NCI-H1436 treated with DMSO at 0.1 percent for 48 hours (cell line): ENCODE measurements around the gene GPR108.
"Not testable (repeated sequence)": the region's sequence is repeated elsewhere in the genome, so short reads cannot be mapped to it uniquely, and the experiment has no call there.

ENCODE experiments used
- DNase-seq: peaks from one replicate; lab custom pipeline; 2025; lab: John Stamatoyannopoulos, UW

The GPR108 gene

DNA sequence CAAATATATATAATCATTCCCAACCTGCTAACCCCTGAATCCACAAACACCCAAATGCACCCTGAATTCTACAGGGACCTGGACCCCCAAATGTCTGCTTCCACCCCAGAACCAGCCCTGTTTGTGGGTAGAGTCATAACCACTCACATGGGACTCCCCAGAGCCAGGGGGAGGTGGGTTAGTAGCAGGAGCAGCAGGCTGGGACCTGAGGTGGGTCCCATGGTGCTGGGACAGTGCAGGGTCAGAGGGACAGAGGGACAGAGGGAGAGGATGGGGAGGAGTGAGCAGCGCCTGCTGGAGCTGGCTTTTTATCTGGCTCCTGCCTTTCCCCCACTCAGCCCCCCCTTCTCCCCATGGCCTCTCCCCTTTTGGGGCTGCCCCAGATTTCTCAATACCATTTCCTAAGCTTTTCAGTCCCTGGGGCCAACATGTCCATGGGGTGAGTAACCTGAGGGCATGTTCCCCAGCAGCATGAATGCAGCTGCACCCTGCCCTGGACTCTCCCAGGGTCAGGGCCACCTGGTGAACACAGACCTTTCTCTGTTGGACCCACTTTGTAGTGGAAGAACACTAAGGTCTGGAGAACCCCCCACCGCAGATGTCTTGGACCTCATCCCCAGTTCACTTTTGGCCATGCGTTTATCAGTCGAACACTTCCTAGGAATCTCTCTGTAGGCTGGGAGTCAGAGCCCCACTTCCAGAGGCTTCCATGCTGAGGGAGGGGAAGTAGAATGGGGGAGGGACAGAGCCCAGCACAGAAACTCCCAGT lies 16.8 kb downstream of the GPR108 start, which contains the start of gene C3:
TSS of gene C3 (minus strand) at position 282 of the 769 bp plus-strand sequence. CDS start at position 221, 61 bp downstream.
- no peak for DNase-seq

DNA sequence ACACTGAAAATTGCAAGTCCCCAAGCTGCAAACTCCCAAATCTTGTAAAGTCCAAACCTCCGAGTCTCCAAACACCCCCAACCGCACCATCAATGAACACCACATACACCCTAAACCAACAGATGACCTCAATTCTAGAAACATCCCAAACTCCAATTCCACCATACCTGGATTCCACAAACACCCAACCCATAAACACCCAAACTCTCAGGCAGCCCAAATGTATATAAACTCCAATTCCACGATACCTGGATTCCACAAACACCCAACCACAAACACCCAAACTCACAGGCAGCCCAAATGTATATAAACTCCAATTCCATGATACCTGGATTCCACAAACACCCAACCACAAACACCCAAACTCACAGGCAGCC lies 17.4 kb downstream of the GPR108 start:
- no peak for DNase-seq

DNA sequence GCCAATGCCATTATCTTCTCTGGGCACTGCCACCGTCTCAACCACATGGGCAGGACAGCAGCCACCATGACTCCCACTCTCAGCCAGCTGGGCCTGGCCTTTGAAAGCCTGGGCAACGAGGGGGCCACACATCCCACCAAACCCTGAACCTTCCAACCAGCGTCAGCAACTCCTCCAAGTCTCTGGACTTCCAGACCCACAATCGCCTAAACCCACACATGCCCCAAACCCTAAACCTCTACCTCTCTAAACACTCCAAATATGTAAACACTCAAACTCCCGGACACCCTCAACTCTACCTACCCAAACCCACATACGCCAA lies 17.9 kb downstream of the GPR108 start:
- DNase-seq = no peak

DNA sequence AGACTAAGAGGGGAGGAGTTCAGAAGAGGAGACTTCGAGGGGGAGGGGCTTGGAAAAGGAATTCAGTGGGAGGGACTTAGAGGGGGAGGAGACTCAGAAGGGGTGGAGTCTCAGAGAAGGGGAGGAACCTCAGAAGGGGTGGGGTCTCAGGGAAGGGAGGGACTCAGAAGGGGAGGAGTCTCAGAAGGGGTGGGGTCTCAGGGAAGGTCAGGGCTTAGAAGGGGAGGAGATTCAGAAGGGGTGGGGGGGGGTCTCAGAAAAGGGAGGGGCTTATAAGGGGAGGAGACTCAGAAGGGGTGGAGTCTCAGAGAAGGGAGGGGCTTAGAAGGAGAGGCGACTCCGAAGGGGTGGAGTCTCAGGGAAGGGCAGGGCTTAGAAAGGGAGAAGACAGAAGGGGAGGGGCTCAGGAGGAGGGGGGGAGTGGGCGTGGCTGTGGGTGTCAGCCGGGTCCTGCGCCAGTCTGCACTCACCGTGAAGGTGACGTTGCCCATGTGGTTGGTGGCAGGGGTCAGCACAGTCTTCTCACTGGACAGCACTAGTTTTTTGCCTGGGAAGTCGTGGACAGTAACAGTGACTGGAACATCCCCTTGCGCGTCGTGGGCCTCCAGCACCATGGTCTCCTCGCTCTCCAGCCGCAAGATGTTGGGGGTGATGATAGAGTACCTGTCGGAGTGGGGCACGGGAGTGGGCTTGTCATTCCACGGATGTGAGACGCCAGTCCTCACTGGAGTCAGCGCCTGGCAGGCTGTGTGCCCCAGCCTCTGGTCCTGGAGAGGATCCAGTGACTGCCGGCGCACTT lies 18.4 kb downstream of the GPR108 start:
- DNase-seq = no peak

DNA sequence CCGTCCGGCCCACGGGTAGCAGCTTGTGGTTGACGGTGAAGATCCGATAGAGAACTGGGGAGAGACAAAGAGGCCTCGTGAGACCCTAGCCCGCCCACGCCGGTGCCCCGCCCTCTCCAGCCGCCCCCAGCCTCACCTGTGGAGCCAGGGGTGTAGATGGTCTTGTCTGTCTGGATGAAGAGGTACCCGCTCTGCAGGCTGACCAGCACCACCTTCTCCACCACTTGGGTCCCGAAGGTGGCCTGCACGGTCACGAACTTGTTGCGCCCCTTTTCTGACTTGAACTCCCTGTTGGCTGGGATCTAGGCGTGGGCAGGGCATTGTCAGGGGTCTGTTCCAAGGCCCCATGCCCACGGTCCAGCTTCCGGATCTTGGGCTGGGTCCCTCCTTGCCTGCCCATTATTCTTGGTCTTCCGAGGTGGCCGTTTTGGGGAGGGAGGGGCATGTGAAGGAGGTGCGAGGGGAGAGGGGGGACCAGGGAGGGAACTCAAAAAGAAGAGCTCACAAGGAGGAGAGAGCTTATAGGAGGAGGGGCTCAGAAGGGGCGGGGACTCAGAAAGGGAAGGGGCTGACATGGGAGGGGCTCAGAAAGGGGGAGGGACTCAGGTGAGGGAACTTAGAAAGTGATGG lies 19.2 kb downstream of the GPR108 start:
- no peak for DNase-seq

DNA sequence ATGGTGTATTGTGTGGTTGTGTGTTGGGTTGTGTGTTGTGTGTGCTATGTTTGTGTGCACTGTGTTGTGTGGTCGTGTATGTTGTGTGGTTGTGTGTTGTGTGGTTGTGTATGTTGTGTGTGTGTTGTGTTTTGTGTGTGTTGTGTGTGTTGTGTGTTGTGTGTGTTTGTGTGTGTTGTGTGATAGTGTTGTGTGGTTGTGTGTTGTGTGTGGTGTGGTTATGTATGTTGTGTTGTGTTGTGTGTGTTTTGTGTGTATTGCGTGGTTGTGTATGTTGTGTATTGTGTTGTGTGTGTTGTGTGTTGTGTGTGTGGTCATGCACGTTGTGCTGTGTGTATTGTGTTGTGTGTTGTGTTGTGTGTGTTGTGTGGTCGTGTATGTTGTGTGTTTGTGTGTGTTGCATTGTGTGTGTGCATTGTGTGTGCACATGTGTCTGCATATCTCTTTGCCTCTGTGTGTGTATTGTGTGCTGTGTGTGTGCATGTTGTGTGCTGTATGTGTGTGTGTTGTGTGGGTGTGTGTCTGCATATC lies 19.9 kb downstream of the GPR108 start:
- no peak for DNase-seq

DNA sequence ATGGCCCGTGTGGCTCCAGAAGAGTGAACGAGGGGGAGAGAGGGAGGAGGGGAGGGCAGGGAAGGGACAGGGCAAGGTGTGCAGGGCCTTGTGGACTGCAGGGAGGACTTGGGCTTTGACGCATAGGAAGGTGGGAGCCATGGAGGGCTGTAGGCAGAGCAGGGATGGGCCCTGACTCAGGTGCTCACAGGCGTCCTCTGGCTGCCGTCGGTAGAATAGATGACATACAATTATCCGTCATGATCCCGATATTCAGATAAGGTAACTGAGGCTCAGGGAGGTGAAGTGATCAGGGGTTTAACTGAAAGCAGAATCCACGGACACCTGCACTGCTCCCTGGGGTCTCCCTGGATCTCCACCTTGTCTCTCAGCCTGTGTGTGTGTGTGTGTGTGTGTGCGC lies 20.3 kb downstream of the GPR108 start:
- no peak for DNase-seq

DNA sequence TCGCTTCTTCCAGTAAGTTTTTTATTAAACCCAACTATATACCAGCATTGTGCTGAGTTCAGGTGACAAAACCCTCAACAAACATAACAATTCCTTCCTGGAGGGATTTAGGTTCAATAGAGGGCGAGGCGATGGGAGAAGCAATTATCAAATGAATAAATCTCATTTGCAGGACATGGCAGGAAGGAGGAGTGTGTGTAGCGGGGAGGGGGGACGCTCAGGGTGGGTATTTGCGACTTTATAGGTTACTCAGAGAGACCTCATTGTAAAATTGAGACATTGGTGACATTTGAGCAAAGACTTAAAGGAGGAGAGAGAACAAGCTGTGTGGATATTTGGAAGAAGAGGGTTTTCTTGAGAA lies 20.8 kb downstream of the GPR108 start:
- no peak for DNase-seq

DNA sequence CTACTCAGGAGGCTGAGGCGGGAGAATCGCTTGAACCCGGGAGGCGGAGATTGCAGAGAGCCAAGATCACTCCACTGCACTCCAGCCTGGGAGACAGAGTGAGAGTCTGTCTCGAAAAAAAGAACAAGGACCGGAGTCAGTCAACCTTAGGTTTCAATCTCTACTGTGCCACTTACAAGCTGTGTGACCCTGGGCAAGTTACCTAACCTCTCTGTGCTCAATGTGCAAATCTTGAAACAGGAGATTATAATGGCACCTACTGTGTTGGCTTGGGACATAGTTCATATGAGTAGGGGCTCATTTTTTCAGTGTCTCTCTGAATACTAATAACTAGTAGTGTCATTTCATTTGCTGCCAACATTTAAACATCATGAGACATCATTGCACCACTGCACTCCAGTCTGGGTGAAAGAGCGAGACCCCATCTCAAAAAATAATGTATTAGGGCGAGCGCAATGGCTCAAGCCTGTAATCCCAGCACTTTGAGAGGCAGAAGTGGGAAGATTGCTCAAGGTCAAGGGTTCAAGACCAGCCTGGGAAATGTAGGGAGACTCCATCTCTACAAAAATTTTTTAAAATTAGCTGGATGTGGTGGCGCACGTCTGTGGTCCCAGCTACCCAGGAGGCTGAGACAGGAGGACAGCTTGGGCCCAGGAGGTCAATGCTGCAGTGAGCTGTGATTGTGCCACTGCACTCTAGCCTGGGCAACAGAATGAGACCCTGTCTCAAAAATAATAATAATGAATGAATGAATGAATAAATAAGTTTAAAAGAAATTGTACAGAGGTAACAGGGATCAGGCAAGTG lies 22.4 kb downstream of the GPR108 start:
- DNase-seq = no peak

DNA sequence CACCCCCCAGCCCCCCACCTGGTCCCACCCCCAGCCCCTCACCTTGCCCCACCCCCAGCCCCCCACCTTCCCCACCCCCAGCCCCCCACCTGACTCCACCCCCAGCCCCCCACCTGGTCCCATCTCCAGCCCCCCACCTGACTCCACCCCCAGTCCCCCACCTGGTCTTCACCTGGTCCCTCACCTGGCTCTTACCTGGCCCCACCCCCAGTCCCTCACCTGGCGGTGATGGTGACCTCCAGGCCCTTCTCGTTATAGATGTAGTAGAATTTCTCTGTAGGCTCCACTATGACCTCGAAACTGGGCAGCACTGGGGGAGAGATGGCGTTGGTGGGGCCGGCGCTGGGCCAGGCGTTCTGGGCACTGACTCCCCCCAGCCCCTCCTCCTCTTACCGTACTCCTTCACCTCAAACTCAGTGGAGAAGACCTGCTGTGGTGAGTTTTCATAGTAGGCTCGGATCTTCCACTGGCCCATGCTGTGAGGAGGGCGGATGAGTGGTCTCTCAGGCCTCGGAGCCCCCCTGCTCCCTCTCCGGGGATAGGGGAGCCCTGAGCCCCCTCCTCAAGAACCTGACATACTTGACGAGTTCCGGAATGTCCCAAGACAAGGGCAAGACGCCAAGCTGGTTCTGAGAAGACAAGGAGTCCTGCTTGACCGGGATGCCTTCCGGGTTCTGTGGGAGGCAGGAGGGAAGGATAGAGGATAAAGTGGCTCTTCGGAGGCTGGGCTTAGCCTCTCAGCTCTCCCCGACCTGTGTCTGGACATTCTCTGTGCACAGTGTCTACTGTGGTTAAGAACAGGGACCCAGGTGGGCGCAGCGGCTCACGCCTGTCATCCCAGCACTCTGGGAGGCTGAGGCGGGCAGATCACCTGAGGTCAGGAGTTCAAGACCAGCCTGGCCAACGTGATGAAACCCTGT lies 23.3 kb downstream of the GPR108 start:
- no peak for DNase-seq

DNA sequence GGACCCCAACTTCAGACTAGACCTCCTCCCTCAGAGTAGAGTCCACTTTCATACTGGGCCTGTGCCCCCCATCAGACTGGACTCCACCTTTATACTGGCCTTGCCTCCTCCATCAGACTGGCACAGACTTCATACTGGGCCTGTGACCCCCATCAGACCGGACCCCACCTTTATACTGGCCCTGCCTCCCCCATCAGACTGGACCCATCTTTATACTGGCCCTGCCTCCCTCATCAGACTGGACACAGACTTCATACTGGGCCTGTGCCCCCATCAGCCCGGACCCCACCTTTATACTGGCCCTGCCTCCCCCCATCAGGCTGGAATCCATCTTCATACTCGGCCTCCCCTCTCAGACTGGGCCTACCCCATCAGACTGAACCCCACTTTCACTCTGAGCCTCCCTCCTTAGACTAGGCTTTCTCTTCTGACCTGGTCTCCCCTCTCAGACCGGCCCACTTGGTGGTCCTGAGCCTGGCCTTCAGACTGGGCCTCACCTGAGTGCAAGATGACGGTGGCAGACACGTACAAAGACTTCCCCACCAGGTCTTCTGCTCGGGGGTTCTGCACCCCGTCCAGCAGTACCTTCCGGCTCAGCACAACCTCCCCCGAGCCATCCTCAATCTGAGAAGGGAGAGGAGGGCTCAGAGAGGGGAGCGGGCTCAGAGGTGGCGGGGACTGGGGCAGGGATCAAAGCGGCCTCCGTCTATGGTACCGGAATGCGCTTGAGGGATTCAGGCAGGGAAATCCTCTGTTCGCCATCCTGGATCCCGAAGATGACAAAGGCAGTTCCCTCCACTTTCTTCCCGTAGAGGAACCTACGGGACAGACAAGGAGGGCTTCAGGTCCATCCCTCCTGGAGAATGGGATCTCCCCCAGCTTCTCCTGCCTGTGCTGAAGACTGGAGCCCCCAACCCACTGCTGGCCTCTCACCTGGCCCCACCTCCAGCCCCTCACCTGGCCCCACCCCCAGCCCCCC lies 24.4 kb downstream of the GPR108 start:
- no peak for DNase-seq

DNA sequence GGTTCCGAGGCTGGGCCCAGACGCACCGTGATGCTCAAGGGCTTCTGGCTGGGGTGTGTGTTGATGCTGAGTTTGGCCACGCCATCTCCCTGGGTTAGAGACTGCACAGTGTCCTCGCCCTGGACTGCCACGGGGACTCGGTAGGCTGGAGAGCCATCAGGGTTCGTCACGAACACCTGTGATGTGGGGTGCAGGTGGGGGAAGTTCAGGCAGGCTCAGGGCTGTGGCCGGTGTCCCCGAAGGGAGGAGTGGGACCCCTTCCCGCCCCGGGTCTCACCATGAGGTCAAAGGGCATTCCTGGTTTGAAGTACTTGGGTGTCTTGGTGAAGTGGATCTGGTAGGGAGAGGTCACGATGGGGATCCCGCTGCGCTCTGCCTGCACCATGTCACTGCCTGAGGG lies 25.1 kb downstream of the GPR108 start:
- DNase-seq = no peak

DNA sequence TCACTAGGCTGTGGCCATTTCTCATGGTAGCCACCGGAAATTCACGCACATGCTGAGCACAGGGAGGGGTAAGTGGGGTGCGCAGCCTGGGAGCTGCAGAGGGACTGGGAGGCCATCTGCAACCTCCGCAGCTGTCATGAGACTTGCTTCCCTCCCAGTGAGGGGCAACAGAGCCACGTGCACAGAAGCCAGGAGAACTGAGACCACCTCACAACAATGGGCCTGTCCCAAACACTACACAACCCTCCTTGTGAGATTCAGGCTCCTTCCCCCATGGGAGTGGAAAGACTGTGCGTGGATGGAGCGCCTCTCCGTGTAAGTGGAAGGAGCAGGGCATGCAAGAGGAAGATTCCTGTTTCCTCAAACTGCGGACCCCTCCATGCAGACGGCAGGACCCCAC lies 25.8 kb downstream of the GPR108 start:
- no peak for DNase-seq

DNA sequence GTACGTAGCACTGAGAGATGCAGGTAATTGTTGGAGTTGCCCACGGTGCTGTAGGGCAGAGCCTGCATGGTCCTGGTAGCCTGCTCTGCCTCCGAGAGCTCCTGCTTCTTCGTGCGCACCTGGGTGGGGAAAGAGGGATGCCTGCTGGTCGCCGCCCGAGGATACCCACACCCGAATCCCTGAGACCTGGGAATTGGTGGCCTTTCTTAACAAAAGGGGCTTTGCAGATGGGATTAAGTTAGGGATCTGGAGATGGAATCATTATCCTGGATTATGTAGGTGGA lies 26.4 kb downstream of the GPR108 start:
- no peak for DNase-seq

DNA sequence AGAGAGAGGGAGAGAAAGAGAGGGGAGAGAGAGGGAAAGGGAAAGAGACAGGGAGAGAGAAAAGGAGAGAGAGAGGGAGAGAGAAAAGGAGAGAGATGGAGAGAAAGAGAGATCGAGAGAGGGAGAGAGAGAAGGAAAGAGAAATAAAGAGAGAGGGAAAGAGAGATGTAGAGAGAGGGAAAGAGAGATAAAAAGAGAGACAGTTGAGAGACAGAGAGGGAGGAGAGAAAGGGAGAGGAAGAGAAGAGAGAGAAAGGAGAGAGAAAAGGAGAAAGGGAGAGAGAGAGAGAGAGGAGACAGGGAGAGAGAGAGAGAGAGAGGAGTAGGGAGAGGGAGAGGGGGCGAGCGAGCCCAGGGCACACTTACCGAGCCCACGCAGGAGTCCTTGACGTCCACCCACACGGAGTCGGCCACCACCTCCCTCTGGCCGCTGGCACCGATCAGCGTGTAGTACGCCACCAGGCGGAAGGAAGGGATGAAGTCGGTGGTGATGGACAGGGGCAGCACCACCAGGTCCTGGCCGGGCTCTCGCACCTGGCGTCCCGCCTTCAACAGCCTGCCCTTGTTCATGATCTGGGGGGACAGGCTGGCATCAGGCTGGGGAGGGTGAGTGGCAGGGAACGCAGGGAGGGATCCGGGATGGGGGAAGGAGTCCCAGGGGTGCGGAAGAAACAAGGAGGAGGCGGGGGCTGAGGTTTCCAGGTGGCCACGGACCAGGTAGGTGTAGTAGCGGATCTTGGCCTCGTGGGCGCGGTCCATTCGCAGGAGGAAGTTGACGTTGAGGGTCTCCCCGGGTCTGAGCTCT lies 26.9 kb downstream of the GPR108 start:
- DNase-seq = no peak

DNA sequence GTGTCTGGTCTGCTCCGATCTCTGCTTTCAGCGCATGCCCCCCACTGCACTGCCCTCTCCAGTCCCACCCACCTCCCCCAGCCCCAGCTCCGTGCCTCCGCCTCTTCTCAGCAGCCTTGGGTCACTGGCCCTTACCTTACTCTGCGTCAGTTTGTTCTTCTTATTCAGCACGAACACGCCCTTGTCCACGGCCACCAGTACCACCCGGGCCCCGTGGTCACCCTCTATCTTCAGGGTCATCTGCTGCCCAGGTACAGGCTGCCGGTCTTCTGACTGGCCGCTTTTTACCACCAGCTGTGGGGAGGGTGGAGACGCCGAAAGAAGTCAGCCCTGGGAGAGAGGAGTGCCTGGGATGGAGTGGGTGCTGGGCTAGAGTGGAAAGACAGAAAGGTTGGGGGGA lies 27.8 kb downstream of the GPR108 start:
- no peak for DNase-seq

DNA sequence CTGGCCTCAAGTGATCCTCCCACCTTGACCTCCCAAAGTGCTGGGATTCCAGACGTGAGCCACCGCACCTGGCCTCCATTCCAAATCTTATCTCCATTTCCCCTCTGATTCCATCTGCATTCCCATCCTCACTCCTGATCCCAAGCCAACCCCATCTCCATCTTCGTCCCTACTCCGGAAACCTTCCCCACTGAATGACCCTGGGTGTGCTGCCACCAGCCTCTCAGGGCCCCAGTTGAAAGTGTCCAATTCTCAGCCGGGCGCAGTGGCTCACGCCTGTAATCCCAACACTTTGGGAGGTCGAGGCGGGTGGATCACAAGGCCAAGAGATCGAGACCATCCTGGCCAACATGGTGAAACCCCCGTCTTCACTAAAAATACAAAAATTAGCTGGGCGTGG lies 28.5 kb downstream of the GPR108 start:
- DNase-seq = not testable (repeated sequence)

DNA sequence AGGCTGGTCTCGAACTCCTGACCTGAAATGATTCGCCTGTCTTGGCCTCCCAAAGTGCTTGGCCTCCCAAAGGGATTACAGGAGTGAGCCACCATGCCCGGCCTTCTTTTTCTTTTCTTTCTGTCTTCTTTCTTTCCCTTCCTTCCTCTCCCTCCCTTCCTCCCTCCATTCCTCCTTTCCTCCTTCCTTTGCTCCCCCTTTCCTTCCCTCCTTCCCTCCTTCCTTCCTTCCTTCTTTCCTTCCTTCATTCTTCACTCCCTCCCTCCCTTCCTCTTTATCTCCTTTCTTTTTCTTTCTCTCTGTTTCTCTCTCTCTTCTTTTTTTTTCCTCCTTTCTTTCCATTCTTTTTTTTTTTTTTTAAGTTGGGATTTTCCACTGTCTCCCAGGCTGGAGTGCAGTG lies 29.0 kb downstream of the GPR108 start:
- DNase-seq = no peak

DNA sequence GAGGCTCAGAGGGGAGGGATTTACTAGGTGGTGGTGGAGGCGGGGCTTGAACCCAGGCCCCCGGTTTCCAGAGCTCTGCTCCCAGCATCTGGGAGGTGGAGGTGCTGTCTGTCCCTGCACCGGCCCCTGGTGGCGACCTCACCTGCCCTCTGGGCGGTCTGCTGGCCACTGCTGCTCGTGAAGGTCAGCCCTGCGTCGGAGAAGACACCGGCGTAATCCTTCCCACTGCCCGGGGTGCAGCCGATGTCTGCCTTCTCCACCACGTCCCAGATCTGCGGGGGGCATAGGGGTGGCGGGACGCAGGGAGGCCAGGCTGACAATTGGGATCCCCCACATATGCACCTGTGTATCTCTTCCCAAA lies 29.7 kb downstream of the GPR108 start:
- no peak for DNase-seq
